Kidney (tissue), 14 donors: ENCODE measurements around the gene MEI4. TPM values are rescaled to one million over a fixed set of nuclear protein-coding genes. Genes with fewer than 3 reads are reported as not detected.

Experiments
- DNase-seq, 5 donors: peaks; one replicate each; pipeline ENCODE4 v3.0.0-alpha.2; 2013 to 2020
- FAIRE-seq: peaks from 2 replicates; lab custom pipeline; 2012; peaks lifted over from hg19 to GRCh38; lab: Jason Lieb, UNC
- H3K27ac ChIP-seq, 2 donors: one replicate each; pipeline ENCODE4 v1.7.0; 2013; ENCODE audit warnings: low read depth in 2 of 2, low read length in 2 of 2, inconsistent platforms in 1 of 2
- H3K27me3 ChIP-seq: one replicate; pipeline ENCODE4 v1.7.1; 2013; ENCODE audit warnings: low read length, inconsistent platforms; ENCODE audit not compliant: control insufficient read depth, insufficient read depth
- H3K36me3 ChIP-seq, 3 donors: one replicate each; pipeline versions ENCODE4 v1.7.0 to v1.7.1; 2013; ENCODE audit warnings: low read length in 3 of 3, control low read depth in 1 of 3, inconsistent platforms in 1 of 3; ENCODE audit not compliant: insufficient read depth in 3 of 3, control insufficient read depth in 2 of 3
- H3K4me1 ChIP-seq, 3 donors: one replicate each; pipeline versions ENCODE4 v1.7.0 to v1.7.1; 2013; ENCODE audit warnings: low read length in 3 of 3, inconsistent platforms in 1 of 3, low read depth in 1 of 3; ENCODE audit not compliant: control insufficient read depth in 2 of 3, insufficient read depth in 2 of 3
- H3K4me3 ChIP-seq, 3 donors: one replicate each; pipeline versions ENCODE4 v1.7.0 to v1.8.1; 2013; ENCODE audit warnings: low read length in 3 of 3, control low read depth in 1 of 3, inconsistent platforms in 1 of 3
- H3K9ac ChIP-seq, 3 donors: one replicate each; pipeline versions ENCODE4 v1.7.0 to v1.7.1; 2013; ENCODE audit warnings: low read length in 3 of 3, control low read depth in 1 of 3, inconsistent platforms in 1 of 3
- H3K9me3 ChIP-seq, 3 donors: one replicate each; pipeline versions ENCODE4 v1.7.0 to v1.7.1; 2013; ENCODE audit warnings: low read length in 3 of 3, control low read depth in 1 of 3, inconsistent platforms in 1 of 3; ENCODE audit not compliant: control insufficient read depth in 2 of 3, insufficient read depth in 1 of 3
- intact Hi-C: fragments of 100-400 bp; cut with DNase I; formaldehyde crosslinking; loops from one replicate; pipeline ENCODE4 v1.11.1; 2022
- polyA plus RNA-seq: library from polyadenylated mRNA; stranded (reverse); fragments of 350-450 nt; fragmentation: Illumina TruSeq; extraction: RNeasy Lipid Tissue Mini Kit (QIAGEN cat#74804); gene quantifications from one replicate; pipeline ENCODE4 v1.2.3, GENCODE V29; 2014; ENCODE audit warnings: low read depth, low replicate concordance; ENCODE audit not compliant: insufficient read depth
- total RNA-seq: library from RNA; stranded (reverse); fragmentation: NEBNext Ultra II Directional; extraction: Animal tissue kit (Norgen Biotek cat#: 25700); gene quantifications from one replicate; pipeline ENCODE4 v1.2.1, GENCODE V29; 2021
- TF ChIP-seq, protein P1 (sequence below): IDR thresholded peaks from 3 replicates; pipeline ENCODE4 v1.5.1; 2012; ENCODE audit warnings: mild to moderate bottlenecking, moderate library complexity, borderline replicate concordance; ENCODE audit not compliant: insufficient read depth; ENCODE audit errors: extremely low read depth
- donor health status: control.
- donor health status: control.
- donor health status: control.
- donor health status: control.
- donor health status: control.
- donor health status: DM: yes; HTN: yes; CAD: no.
- donor health status: Normal renal cell carcinoma (clear cell type).

The MEI4 gene
- total and polyA plus RNA-seq, 2 donors from 2014 or later = 1.2 to 2.3 TPM

DNA sequence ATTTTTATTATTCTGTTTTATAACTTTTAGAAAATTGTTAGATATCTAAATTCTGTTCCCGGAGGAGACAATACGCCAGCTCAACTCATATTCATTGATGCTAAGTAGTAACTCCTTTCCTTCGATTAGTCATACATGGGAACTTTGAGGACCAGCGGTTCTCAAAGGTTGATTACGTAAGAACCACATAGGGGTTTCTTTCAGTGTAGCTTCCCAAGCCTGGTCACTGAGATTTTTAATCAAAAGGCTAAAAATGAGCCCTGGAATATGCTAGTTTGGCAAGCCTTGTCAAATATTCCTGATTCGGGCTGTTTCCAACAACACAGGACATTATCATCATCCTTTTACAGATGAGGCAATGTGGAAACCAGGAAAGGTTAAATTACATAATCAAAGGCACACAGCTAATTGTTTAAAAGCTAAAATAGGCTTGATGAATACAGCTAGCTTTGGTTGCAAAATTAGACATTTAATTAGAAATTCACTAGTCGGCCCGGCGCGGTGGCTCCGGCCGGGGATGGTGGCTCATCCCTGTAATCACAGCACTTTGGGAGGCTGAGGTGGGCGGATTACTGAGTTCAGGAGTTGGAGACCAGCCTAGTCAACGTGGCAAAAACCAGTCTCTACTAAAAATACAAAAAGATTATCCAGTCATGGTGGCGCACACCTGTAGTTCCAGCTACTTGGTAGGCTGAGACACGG, 14.6 kb upstream of the MEI4 start:
- H3K9me3 ChIP-seq = no peaks in the 10 kb centered on the region
- no peak overlapping the region for H3K27ac ChIP-seq
- DNase-seq (no peak), FAIRE-seq (no peak)
- no peak overlapping the region for H3K9ac ChIP-seq
- H3K4me1 ChIP-seq = no peaks in the 10 kb centered on the region
- H3K27me3 ChIP-seq = no peaks in the 10 kb centered on the region
- no peaks in the 10 kb centered on the region for H3K36me3 ChIP-seq
- intact Hi-C loops = no loop called here
- H3K4me3 ChIP-seq = no peak overlapping the region
- TF ChIP-seq, protein P1, sequence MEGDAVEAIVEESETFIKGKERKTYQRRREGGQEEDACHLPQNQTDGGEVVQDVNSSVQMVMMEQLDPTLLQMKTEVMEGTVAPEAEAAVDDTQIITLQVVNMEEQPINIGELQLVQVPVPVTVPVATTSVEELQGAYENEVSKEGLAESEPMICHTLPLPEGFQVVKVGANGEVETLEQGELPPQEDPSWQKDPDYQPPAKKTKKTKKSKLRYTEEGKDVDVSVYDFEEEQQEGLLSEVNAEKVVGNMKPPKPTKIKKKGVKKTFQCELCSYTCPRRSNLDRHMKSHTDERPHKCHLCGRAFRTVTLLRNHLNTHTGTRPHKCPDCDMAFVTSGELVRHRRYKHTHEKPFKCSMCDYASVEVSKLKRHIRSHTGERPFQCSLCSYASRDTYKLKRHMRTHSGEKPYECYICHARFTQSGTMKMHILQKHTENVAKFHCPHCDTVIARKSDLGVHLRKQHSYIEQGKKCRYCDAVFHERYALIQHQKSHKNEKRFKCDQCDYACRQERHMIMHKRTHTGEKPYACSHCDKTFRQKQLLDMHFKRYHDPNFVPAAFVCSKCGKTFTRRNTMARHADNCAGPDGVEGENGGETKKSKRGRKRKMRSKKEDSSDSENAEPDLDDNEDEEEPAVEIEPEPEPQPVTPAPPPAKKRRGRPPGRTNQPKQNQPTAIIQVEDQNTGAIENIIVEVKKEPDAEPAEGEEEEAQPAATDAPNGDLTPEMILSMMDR = no peak

DNA sequence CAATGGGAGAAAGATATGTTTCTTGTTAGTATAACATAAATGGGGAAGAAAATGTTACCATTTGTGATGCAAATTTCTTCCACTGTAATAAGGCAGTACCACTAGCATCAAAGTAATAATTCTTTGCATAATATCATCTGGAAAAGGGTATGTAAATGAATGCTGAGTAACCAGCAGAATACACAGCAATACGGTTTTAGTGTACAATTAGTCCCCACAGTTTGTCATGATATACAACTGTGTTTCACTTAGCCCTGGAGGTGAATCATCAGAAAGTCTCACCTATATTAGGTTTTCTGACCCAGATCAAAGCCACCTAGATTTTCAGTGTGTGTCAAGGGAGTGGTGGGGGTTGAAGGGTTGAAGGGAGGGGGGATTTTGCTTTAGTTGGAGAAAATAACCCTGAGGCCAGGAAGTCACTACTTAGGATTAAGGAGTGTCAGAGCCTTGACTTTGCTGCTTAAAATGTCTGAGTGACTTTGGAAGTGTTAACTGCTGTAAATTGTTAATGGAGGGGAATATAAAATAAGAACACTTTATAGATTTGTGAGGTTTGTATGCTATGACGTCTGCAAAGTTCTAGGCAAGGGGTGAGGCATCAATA, 8.6 kb upstream of the MEI4 start:
- H3K36me3 ChIP-seq = no peaks in the 10 kb centered on the region
- H3K27ac ChIP-seq = no peak overlapping the region
- DNase-seq = no peak
- no peaks in the 10 kb centered on the region for H3K4me1 ChIP-seq
- no peak for FAIRE-seq
- no peak overlapping the region for H3K9ac ChIP-seq
- intact Hi-C loops = no loop called here
- TF ChIP-seq, protein P1 = no peak
- no peaks in the 10 kb centered on the region for H3K9me3 ChIP-seq
- H3K27me3 ChIP-seq = no peaks in the 10 kb centered on the region
- no peak overlapping the region for H3K4me3 ChIP-seq

DNA sequence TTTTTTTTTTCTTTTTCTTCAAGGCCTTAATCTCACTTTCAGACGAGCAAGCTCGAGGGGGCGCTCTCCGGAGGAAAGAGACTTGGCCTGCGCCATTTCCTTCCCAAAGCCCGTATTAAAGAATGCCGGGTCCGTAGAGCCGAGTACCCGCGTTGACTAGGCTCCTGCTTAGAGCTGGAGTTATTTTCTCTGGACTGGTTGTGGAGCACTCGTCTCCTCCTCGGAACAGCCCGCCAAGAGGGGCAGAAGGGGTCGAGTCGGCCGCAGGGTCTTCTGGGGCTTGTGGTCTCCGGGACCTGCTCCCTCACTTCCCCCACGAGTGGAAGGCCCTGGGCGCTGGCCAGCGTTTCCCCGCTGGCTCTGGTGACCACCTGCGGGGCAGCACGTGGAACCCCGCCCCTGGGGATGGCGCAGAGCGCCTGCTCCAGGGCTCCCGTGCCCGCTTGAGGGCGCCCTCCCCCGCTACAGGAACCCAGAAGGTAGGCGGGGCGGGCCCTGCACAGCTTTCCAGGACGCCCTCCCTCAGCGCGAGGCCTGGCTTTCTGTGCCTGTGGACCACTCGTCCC, 2.7 kb upstream of the MEI4 start:
- no peaks in the 10 kb centered on the region for H3K27me3 ChIP-seq
- TF ChIP-seq, protein P1 = peak; percentile 60
- intact Hi-C loops = no loop called here
- H3K27ac ChIP-seq = peak overlapping the region in 1 of 2 donors; percentile 29
- DNase-seq (peak; percentile 70 to 86 (median 82)), FAIRE-seq (no peak)
- no peaks in the 10 kb centered on the region for H3K4me1 ChIP-seq
- H3K9me3 ChIP-seq = no peaks in the 10 kb centered on the region
- H3K9ac ChIP-seq = peak overlapping the region in 1 of 3 donors; percentile 31
- peak overlapping the region; percentile 30 to 51 (median 49) for H3K4me3 ChIP-seq
- no peaks in the 10 kb centered on the region for H3K36me3 ChIP-seq
